ENCODE data around the gene BLID. TPM values are rescaled to one million over a fixed set of nuclear protein-coding genes. Genes with fewer than 3 reads are reported as not detected.

Gene BLID
- total RNA-seq, 1 experiment from 2014 or later = 2.0 TPM

DNA sequence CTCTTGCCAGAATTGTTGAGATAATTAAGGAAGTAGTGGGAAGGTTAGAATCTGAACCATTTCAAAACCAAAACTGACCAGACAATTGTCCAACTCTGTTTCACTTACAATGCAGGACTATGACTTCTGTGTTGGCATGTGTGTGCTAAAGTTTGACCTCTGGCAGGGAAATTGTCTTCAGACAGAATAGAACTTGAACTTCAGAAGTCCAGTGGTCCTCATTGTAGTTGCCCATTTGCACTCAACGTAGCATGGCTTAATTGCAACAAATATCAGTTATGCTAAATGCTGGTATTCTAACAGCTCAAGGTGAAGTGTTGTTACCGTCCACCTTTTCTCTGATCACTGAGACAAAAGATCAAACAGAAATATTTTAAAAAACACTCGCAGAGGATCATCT, 47.2 kb downstream of the BLID start:
- Histone ChIP-seq H3K79me2 (ENCODE audit: low read depth) (no peaks in the 10 kb centered on the region), H3K36me3 (ENCODE audit: low read depth) (no peaks in the 10 kb centered on the region), H3K9me3 (ENCODE audit: insufficient read depth, low read depth) (no peaks in the 10 kb centered on the region), H3F3A (ENCODE audit: insufficient read depth, low read depth) (no peaks in the 10 kb centered on the region), H4K20me1 (ENCODE audit: insufficient read depth) (no peaks in the 10 kb centered on the region), H3K4me1 (replicated peaks; ENCODE audit: insufficient read depth) (no peaks in the 10 kb centered on the region), H3K27ac (no peak overlapping the region), H3K4me2 (no peak overlapping the region), H2AFZ (no peak overlapping the region), H3K9me2 (ENCODE audit: insufficient read depth) (no peaks in the 10 kb centered on the region), H3K4me3 (no peak overlapping the region), H3K27me3 (ENCODE audit: insufficient read depth, low read depth) (no peaks in the 10 kb centered on the region)
- BruUV-seq (replicated peaks) = no TSS peak
- ChIA-PET CTCF (no interaction called here), POLR2A (ENCODE audit: unreplicated experiment) (no interaction called here)
- no peak for DNase-seq
- TF ChIP-seq, protein P1, sequence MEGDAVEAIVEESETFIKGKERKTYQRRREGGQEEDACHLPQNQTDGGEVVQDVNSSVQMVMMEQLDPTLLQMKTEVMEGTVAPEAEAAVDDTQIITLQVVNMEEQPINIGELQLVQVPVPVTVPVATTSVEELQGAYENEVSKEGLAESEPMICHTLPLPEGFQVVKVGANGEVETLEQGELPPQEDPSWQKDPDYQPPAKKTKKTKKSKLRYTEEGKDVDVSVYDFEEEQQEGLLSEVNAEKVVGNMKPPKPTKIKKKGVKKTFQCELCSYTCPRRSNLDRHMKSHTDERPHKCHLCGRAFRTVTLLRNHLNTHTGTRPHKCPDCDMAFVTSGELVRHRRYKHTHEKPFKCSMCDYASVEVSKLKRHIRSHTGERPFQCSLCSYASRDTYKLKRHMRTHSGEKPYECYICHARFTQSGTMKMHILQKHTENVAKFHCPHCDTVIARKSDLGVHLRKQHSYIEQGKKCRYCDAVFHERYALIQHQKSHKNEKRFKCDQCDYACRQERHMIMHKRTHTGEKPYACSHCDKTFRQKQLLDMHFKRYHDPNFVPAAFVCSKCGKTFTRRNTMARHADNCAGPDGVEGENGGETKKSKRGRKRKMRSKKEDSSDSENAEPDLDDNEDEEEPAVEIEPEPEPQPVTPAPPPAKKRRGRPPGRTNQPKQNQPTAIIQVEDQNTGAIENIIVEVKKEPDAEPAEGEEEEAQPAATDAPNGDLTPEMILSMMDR (conservative IDR thresholded peaks at IDR 0.05) = no peak
- no peak for TF ChIP-seq EZH2 (IDR thresholded peaks at IDR 0.05; ENCODE audit: low read depth)
- intact Hi-C loops (cut with micrococcal nuclease; ENCODE audit: unreplicated experiment) = no loop called here

DNA sequence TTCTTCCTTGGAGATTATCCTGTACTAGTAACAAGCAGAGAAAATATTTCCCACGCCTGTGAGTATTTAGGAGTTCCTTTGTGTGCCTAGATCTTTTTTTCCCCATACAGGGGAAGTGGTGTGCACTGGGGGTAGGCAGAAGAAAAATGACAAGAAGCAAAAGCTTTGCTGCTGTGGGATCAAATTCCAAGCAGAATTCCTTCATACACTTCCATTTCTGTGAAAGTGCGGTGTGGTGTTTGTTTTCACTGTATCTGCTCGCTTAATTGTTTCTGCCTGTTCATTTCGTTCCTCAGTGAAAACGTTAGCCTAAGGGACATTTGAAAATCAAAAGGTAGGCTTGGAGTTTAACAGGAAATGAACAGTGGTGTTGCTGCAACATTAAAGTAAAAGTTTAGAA, 47.9 kb downstream of the BLID start:
- no TSS peak for BruUV-seq (replicated peaks)
- ChIA-PET CTCF (no interaction called here), POLR2A (ENCODE audit: unreplicated experiment) (no interaction called here)
- H3K4me3 ChIP-seq = no peak overlapping the region
- no peaks in the 10 kb centered on the region for H3K27me3 ChIP-seq (ENCODE audit: insufficient read depth, low read depth)
- H3K9me2 ChIP-seq (ENCODE audit: insufficient read depth) = no peaks in the 10 kb centered on the region; the same call in 1 of the 2 replicates
- no peak overlapping the region for H2AFZ ChIP-seq
- H3K4me1 ChIP-seq (replicated peaks; ENCODE audit: insufficient read depth) = no peaks in the 10 kb centered on the region
- TF ChIP-seq EZH2 (IDR thresholded peaks at IDR 0.05; ENCODE audit: low read depth) = no peak
- TF ChIP-seq, protein P1 (conservative IDR thresholded peaks at IDR 0.05) = no peak
- H3F3A ChIP-seq (ENCODE audit: insufficient read depth, low read depth) = no peaks in the 10 kb centered on the region
- no peak overlapping the region for H3K27ac ChIP-seq
- no peaks in the 10 kb centered on the region for H4K20me1 ChIP-seq (ENCODE audit: insufficient read depth)
- no peak for DNase-seq
- no peaks in the 10 kb centered on the region for H3K79me2 ChIP-seq (ENCODE audit: low read depth)
- intact Hi-C loops (cut with micrococcal nuclease; ENCODE audit: unreplicated experiment) = no loop called here
- no peak overlapping the region for H3K4me2 ChIP-seq
- no peaks in the 10 kb centered on the region for H3K9me3 ChIP-seq (ENCODE audit: insufficient read depth, low read depth)
- no peaks in the 10 kb centered on the region for H3K36me3 ChIP-seq (ENCODE audit: low read depth)

Small RNA genes lying within 50 kb of the gene (microRNA-seq; reads per million reads assigned to microRNA genes)
- 46,220 reads per million, percentile 98 among the genes with 10 or more reads in this experiment for gene MIR100 (ENCODE audit: borderline number of aligned reads, borderline replicate concordance)
- gene MIR125B1 (ENCODE audit: borderline number of aligned reads, borderline replicate concordance) = 331 reads per million, percentile 63 among the genes with 10 or more reads in this experiment
- 85.5 reads per million, percentile 47 among the genes with 10 or more reads in this experiment for gene MIRLET7A2 (ENCODE audit: borderline number of aligned reads, borderline replicate concordance)

Data from PC-9 (cell line).